Upper lobe of left lung (tissue), 4 donors: ENCODE data around the gene KCNAB1.

Experiments
- CTCF ChIP-seq, 6 experiments: fragments of 450-650 bp in 4 of 6; fragments of 200-600 bp in 2 of 6; sonication (generic) in 2 of 6; IDR thresholded peaks; one replicate each; pipeline ENCODE4 v1.5.1; 2016 to 2019; ENCODE audit warnings: antibody characterized with exemption in 6 of 6
- EP300 ChIP-seq, 4 donors: sonication (generic); formaldehyde crosslinking; IDR thresholded peaks; one replicate each; pipeline ENCODE4 v1.5.1; 2017; ENCODE audit warnings: antibody characterized with exemption in 4 of 4, control low read depth in 2 of 4
- POLR2A ChIP-seq, 4 donors: fragments of 450-650 bp; IDR thresholded peaks; one replicate each; pipeline ENCODE4 v1.5.1; 2016 to 2017; ENCODE audit warnings: antibody characterized with exemption in 4 of 4, mild to moderate bottlenecking in 2 of 4
- POLR2AphosphoS5 ChIP-seq, 2 donors: sonication (generic); formaldehyde crosslinking; IDR thresholded peaks; one replicate each; pipeline ENCODE4 v1.5.1; 2017; ENCODE audit warnings: antibody characterized with exemption in 2 of 2

DNA sequence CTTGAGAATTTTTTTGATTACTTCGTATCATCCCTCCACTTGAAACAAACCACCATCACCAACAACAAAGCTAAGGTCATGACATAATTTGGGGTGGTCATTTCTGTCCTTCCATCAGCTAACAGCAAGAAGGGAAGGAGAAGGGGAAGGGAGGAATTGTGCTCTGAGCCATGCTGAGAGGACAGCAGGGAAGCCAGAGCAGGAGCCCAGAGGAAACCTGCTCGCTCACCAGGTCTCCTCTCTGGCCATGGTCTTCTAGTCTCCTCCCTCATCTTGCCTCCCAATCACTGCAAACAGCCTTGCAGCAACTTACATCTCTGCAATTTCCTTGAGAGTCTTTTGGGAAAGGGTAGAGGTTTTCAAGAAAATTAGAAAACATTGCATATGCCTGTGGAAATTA is 237.9 kb downstream of the KCNAB1 start:
- TF ChIP-seq CTCF (IDR thresholded peaks at IDR 0.05): no peak
- no peak for TF ChIP-seq POLR2A (IDR thresholded peaks at IDR 0.05)
- no peak for TF ChIP-seq POLR2AphosphoS5 (IDR thresholded peaks at IDR 0.05)
- no peak for TF ChIP-seq EP300 (IDR thresholded peaks at IDR 0.05)
